Lung microvascular endothelial cell (primary cell): ENCODE data around the gene IGSF9. TPM values are rescaled to one million over a fixed set of nuclear protein-coding genes. Genes with fewer than 3 reads are reported as not detected.

Source experiments
- DNase-seq, 2 donors: peaks; one replicate each; pipeline versions ENCODE4 v3.0.0 to v3.0.0-alpha.2; 2010; ENCODE audit warnings: low read depth in 2 of 2
- total RNA-seq: library from RNA; depleted of rRNA; stranded (reverse); fragments of >200 nt; gene quantifications from 2 replicates; pipeline ENCODE4 v1.2.1, GENCODE V29; 2014

IGSF9 gene
- total RNA-seq, 1 donor from 2014 or later: not detected

DNA sequence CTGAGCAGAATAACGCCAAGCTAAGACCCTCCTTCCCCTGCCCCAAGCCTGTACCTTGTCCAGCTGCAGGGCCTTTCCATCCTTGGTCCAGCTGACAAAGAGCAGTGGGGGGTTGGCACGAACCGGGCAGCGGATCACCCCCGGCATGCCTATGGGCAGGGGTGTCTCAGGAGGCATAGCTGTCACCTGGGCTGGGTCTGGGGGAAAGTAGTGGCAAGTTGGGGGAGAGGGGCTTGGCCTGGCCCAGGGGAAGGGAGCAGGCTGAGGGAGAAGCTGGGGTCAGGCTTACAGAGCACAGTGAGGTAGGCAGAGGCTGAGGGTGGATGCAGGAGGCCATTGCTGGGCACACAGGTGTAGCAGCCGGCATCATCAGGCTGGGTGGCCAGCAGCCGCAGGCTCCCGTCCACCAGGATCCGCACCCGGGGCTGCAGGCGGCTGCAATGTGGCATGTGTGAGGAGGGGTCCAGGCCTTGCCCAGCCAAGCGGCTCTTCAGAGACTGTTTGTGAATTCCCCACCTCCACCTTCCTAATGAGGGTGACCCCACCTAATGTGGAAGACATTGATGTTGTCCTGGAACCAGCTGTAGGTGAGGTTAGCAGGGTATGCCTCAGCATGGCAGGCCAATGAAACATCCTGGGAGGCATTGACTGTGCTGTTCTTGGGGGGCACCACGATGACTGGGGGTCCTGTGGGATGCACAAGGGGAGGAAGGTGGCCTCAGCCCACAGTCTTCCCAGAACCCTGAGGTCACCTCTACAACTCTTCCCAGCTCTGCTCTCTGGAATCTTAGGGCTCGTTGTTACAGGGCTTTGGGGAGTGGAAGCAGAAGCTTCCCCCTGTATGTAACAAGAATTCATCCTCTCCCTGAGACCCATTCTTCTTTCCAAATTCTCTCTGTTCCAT, 11.0 kb downstream of the IGSF9 start:
- DNase-seq: no peak

DNA sequence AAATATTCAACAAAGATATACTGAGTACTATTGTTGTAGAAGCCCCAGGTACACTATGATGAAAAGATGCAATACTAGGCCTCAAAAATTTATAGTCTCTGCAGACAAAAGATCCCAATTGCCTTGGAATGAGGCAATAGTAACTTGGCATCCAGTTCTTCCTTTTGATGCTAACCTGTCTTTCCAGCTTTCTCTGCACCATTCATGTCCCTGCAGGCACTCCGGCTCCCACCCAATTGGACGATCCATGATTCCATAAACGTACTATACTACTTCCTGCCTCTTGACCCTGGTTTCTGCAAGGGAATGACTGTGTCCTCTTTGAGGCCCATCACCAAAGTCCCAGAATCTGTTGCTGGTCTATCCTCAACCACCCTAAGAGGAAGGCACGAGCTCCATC, 12.1 kb downstream of the IGSF9 start:
- no peak for DNase-seq

DNA sequence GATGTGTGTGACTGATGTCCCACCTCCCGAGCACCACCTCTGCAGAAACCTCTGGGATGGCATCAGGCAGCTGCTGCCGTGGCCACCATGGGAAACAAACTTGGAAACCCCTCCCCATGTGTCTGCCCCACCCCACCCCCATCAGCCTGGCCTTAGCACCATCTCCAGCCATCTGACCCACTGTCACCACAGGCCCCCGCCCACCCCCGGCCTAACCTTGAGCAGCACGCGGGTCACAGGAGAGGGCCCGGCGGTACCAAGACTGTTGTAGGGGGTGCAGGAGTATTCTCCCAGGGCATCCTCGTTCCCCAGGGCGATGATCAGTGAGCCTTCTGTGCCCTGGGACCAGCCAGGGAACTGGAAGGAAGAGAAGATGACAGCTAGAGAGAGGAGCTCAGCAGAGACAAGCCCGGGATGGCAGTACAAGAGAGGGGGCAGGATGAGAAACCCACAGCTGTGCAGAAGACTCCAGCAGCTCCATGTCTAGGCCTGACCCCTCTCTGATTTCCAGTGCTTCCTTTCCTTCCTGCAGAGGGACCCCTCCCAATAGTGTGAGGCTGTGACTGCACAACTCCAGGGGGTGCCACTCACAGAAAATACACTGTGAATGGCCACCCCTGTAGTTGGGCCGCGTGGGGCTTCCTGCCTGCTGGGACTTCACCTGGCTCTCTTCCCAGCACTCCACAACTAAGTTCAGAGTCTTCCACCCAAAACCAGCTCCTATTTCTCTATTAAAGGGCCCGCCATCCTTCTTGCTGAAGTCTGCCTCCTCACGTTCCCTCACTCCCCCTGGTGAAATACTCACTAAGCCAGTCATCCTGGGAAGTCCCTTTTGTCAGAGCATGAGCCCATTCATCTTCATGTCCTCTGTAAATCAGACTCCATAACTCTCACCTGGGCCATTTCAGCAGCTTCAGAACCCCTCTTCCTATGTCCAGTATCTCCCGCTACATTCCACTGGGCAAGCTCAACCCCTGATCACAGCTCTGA, 12.8 kb downstream of the IGSF9 start:
- no peak for DNase-seq

DNA sequence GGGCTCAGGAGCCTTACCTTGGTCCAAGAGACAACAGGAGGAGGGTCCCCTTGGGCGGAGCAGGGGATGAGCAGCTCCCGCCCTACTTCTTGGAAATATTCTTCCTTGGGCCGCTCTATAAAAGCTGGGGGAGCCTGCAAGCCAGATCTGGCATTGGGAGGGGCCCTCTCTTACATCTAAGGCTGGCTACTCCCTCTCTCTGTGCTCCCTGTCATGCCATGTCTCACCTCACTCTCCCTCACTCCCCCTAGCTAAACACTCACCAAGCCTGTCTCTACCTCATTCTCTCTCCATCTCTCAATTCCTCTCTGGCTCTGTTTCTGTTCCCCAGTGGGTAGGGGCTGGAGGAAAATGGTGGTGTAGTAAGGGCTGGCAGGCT, 13.6 kb downstream of the IGSF9 start:
- no peak for DNase-seq

DNA sequence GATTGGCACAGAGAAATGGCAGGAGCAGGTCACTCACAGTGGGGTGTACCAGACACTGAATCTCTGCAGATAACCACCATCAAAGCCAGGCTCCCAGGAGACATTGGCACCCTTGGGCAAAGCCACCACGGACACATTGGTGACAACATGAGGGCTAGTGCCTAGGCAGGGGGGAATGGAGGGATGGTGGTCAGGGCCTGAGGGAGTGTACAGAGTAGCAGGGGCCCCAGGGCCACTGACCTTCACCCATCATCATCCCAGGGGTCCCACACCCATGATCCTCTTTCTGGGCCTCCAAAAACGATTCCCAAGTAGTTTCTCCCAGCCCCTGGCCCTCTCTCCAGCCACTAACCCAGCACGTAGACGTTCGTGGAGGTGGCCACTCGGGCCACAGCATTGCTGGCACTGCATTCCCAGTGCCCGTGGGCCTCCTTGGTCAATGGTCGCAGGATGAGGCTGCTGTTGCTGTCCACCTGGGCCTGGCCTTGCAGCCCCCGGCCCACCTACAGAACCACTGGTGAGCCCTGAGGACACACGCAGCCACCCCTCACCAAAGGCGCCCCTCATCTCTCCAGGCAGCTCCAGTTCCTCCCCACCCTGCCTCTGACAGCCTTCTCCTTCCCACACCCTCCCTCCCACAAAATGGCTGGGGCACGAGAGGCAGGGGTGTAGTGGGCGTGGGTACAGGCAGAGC, 14.2 kb downstream of the IGSF9 start:
- no peak for DNase-seq

DNA sequence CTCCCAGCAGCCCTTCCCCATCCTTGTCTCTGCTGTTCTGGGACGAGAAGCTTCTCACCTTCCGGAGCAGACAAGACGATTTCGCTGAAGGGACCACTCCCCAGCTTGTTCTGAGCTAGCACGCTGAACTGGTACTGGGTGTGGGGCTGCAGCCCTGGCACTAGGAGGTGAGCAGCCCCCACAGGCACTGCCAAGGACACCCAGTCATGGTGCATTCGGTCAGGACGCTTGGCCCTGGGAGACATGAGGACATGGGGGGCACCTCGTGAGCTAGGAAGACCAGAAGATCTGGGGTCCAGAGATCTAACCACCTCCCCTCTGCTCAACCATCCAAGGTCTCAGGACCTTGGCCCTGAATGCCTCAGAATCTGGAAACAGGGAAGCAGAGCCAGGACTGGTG, 14.8 kb downstream of the IGSF9 start:
- no peak for DNase-seq

DNA sequence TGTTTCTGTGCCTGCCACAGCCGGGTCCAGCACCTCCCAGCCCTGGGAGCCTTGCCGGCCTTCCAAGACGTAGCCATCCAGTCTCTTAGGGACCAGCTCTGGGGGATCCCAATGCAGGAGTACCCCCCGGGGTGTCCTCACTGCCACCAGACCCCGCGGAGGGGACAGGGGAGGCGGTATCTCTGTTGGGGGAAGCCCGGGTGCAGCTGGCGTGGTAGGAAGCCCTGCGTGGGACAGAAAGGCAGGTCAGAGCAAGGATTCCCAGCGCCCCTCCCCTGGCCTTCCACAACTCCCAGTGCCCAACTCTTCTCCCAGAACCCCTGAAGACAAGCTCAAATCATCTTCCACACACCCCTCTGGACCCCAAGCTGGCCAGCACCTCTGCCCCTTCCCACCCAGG, 15.2 kb downstream of the IGSF9 start:
- no peak for DNase-seq

DNA sequence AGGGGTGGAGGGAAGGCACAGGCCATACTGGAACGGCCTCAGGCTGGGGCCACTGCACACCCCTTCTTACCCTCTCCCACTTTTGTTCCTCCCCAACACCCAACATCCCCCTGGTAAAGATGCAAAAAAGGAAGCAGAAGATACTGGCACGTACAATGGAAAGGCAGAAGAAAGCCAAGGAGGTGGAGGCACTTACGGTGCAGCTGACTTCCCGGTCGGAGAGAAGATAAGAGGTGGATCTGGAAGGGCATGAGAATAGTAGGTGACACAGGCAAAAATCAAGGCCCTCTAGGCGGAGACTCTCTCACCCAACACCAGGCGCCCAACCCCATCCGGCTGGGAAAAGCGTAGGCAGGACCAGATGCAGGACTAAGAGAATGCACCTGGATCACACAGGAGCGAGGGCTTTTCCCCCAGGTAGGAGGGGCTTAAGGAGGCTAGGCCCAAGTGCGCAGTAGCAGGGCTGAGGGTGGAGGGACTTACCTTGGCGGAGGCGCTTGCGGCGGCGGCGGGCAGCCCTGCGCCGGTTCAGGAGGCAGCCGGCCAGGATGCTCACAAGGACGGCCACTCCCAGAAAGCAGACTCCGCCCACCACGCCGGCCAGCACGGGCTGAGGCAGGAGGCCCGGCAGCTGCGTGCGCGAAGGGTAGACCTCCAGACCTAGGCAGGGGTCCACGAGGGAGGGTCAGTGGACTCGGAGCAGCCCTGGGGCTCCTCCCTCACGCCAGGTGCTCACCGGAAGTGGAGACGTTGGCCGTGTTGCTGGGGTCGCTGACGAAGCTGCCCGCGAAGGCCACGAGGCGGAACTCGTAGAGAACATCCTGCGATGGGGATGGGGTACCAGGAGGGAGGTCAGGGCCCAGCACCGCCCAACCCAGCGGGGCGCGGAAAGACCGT, 16.0 kb downstream of the IGSF9 start:
- no peak for DNase-seq

DNA sequence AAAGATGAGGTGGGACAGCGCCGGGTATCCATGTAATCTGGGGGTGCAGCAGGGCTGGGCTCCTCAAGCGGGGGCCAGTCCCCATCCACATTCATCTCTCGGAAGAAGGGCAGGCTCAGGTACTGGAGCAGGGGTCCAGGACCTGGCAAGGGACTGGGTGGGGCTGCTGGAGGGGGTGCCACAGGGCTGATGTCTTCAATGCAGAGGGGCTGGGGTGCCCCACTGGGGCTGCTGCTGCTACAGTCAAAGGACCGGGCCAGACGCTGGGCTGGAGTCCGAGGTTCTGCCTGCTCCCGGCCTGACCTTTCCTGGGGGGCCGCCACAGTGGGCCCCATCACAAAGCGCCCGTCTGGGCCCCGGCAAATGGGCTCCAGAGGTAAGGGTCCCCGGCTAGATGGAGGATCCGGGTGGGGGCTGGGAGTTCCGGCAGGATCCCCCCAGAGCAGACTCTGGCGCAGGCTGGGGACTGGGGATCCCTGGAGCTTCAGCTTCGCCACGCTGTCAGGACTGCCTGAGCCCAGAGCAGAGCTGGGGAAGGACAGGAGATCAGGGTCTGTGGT, 16.8 kb downstream of the IGSF9 start:
- no peak for DNase-seq

DNA sequence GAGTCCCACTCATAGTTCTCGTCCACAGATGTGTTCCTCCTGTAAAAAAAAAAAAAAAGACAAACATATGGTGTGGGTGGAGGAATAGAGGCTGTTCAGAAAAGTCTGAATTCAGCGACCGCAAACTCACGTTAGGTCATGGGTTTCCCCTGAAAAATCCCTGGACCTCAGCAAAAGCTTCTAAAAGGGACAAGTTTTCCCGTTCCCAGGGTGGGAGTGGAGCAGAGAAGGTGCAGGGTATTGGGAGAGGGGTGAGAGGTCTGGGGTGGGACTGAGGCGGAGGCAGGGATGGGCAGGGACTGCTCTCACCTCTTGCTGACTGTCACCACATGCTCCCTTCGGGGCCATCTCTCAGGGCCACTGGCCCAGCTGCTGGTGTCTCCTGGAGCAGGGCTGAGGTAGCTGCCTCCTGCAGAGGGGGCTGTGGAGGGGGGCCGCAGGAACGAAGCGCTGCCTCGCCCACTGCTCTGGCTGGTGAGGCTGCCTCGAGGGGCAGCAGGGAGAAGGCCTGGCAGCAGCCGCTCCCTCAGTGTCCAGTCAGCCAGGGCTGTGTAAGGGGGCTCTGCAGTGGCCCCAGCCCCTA, 17.5 kb downstream of the IGSF9 start:
- no peak for DNase-seq

DNA sequence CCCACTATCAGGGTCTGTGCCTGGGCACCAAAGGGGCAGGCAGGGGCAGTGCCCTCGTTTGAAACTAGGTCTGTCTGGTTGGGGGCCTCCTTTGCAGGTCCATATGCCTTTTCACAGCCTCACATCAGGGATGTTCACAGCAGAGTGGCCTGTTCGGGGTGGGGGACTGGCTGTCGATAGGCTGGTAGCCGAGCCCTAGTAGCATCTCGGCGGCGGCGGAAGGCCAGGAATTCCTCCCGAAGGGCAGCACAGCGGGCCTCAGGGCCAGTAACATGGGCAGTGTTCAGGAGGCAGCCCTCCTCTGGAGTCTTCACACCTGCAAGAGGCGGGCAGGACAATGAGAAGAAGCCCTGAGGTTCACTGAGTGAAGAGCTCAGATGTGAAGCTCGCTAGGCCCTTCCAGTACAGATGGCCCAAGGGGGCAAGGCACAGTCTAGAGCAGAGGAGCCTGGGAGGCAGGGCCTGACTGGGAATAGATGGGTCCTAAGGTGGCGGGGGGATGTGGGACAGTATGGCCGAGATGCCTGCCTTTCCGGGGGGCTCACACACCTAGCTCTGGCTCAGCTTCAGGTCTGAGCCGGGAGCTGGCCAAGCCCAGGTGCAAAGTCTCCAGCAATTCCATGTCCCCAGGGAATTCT, 18.1 kb downstream of the IGSF9 start:
- DNase-seq: no peak

DNA sequence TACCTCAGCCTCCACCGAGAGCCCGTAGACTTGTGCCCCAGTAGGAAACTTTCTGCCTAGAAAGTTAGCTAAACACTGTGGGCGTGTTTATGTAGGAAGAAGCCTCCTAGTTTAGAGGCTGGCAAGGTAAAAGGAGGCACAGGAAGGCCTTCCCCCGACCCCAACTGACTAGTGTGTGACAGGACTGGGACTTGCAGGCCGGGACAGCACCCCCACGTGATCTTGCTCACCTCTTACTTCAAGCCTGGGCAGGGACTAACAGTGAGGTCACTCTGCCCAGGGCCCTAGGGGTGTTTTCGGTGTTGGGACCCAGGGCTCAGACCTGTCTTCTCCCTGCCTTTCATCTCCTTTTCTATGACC, 19.7 kb downstream of the IGSF9 start:
- DNase-seq: peak in 1 of 2 donors; percentile 53

DNA sequence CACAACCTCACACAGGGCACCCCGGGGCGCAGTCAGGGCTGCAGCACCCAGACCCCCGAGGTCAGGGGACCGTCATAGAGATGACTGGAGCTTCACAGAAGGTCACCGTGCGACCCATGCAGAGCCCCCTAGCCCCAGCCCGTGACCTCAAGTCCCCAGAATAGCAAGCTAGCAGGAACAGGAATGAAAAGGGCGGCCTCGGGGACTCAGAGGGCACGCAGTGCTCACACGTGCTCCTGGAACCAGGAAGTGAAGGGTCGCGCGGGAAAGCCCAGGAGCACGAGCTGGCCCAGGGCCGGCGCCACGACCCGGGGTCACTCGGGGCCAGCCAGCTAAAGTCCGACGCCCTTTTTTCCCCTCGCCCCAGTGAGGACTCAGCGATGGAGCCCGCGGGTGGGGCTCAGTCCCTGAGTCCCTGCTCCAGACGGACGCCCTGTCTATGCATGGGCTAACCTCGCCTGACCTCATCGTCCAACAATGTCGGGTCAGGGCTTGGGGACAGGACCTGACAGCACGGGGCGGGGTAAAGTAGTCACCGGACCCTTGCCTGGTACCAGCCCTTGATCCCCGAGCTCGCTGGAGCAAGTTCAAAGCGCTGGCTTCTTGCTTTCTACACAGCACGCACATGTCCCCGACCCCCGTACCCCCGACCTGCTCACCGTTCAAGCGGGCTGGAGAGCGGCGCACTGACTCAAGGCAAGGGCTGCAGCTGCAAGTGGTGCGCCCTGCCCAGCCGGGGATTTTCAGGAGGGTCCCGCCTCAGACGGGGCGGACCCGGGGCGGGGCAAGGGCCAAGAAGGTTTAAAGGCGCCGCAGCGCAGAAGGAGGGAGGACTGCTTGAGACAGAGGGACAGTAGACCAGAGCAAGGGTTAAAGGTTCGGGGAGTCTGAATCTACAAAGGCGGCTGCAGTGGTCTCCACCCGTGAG, 20.4 kb downstream of the IGSF9 start, which contains the start of gene TAGLN2:
TSS of gene TAGLN2 (minus strand) at position 717 of the 928 bp plus-strand sequence. CDS start 4,998 bp downstream, outside the sequence.
- DNase-seq: peak; percentile 65 to 94

DNA sequence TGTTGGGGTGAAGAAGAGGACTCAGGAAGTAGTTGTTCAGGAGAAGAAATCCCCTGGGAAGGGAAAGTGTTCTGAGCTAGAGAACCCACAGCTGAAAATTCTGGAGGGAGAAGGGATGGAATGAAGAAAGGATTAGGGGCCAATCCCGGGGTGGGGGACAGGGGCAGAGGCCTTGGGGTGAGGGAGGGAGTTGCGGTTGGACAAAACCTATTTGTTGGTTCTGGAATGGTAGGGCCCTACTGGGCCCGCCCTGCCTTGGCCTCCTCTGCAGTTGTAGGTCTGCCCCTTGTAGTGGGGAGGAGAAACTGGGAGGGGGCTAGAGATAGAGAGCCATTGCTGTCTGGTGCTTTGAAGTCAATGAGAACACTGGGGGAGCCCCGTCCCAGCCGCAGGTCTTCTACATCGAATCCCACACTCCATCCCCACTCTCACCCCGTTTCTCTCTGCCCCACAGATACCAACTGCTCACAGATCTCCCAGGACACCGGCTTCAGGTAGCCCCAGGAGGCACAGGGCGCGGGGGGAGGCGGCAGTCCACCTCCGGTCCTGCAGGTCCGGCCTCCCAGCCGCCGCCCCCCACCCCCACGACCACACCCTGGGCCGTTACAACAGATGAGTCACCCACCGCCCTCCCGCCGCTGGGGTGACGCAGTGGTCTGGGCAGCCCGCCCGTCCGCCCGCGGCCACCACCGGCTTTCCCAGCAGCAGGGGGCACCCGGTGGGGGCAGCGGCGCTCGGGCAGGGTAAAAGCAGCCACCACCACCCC, 21.2 kb downstream of the IGSF9 start:
- DNase-seq: peak; percentile 95 to 96

DNA sequence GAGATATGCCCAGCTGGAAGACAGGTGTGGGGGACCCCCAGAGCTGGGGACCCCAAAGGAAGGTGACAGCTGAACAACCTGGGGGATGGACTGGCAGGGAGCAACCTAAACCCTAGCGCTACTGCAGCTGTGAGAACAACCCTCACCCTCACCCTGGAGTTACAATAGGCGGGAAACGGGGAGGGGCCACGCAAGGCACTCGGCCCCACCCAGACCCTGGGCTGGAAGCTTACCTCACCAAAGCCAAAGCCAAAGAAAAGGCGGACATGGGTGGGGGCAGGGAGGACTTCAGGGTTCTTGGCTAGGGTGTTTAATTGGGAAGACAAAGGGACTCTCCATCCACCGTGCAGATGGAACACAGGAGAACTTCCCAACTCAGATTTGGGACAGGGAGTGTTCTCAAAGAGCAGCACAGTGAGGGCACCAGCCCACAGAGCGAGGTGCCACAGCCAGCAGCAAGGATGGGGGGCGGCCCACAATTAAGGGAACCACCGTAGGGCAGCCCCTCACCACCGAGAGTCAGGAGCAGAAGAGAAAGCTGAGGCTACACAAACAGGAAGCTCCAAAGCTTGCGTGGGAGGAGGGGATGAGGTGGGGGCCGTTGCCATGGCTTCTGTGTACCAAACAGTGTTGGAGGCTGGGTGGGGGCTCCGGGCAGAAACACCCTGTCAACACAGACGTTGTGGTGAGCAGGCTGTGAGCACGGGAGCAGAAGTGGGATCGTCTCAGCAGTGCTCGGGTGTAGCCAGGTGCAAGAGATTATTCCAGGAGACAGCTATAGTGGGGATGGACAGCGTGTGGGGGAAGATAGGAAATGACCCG, 22.0 kb downstream of the IGSF9 start:
- peak; percentile 96 to 97 for DNase-seq

DNA sequence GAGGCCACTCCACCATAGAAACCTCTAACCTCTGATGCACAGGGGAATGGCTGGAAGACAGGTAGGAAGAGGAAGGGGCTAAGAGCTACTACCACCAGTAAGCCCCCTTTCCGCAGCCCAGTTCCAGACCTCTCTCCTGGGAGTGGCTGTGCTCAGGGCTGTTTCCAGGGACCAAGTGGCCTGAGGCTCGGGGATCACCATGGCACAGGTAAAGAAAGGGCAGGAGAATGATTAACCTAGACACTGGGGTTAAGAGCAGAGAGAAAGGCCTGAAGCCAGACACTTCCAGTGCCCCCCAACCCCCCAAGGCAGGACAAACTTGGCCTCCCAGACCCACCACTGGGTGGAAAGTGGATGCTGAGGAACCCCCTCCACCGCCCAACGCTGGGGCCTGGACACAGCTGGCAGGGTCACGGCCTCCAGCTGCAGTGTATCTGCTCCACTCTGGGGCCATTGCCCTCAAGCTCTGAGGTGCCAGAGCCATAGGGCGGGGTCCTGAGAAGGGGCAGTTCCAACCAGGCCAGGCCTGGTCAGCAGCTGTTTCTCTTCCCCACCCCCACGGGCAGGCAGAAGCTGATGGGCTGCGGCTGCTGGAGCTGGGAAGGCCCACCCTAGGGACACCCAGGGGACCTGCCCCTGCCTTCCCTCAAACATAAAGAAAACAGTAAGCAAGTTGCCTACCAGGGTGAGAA, 22.8 kb downstream of the IGSF9 start:
- peak; percentile 35 to 59 for DNase-seq
